A549 (cell line): ENCODE results near the gene PIGZ. TPM values are rescaled to one million over a fixed set of nuclear protein-coding genes. Genes with fewer than 3 reads are reported as not detected.

Source experiments
- ATAC-seq, 2 experiments: fragments of 200-7000 bp in 1 of 2; fragments of >200 bp in 1 of 2; cut with Nextera tagmentation in 1 of 2; cut with Tn5 transposase in 1 of 2; 3 replicates each; pipeline versions ENCODE4 v1.8.0 to v1.9.1; 2018 to 2020; ENCODE audit warnings: mild to moderate bottlenecking in 1 of 2, moderate library complexity in 1 of 2
- CTCF ChIA-PET: fragments of 300-600 bp; sonication (Branson Sonifier 250); formaldehyde crosslinking; extraction: SDS; loops from one replicate; lab custom pipeline; 2021; ENCODE audit warnings: antibody characterized with exemption, inconsistent platforms; lab: Yijun Ruan, JAX
- POLR2A ChIA-PET: fragments of 350-600 bp; formaldehyde crosslinking; extraction: SDS; loops from one replicate; lab custom pipeline; 2021; ENCODE audit warnings: antibody characterized with exemption, inconsistent platforms; lab: Yijun Ruan, JAX
- DNase-seq, 2 experiments: peaks; one replicate each; pipeline versions ENCODE4 v3.0.0 to v3.0.0-alpha.2; 2011 to 2016; ENCODE audit warnings: low read depth in 1 of 2, low spot score in 1 of 2
- FAIRE-seq: peaks from 2 replicates; lab custom pipeline; 2011; peaks lifted over from hg19 to GRCh38; lab: Jason Lieb, UNC
- H3K27ac ChIP-seq, 2 experiments: fragments of >200 bp; sonication (Bioruptor Twin); formaldehyde crosslinking; 3 replicates each; pipeline ENCODE4 v1.5.1; 2016 to 2017
- H3K4me1 ChIP-seq: fragments of >200 bp; sonication (Bioruptor Twin); formaldehyde crosslinking; 3 replicates; pipeline ENCODE4 v1.6.1; 2016
- H3K4me2 ChIP-seq: fragments of >200 bp; sonication (Bioruptor Twin); formaldehyde crosslinking; 3 replicates; pipeline ENCODE4 v1.6.1; 2016
- H3K4me3 ChIP-seq: fragments of >200 bp; sonication (Bioruptor Twin); formaldehyde crosslinking; 3 replicates; pipeline ENCODE4 v1.5.1; 2016
- H3K9me3 ChIP-seq: fragments of >200 bp; sonication (Bioruptor Twin); formaldehyde crosslinking; 3 replicates; pipeline ENCODE4 v1.6.1; 2016
- ATOH8 ChIP-seq: fragments of 250-450 bp; sonication (Bioruptor Pico); IDR thresholded peaks from 2 replicates; pipeline ENCODE4 v1.5.0; 2020; ENCODE audit warnings: low read depth, mild to moderate bottlenecking, moderate library complexity
- CHD2 ChIP-seq: fragments of 150-350 bp; IDR thresholded peaks from 2 replicates; pipeline ENCODE4 v1.6.1; 2014; ENCODE audit warnings: low read length; ENCODE audit not compliant: partially characterized antibody
- CTCF ChIP-seq: fragments of >200 bp; sonication (Bioruptor Twin); formaldehyde crosslinking; IDR thresholded peaks from 3 replicates; pipeline ENCODE4 v1.5.1; 2016
- E2F6 ChIP-seq: IDR thresholded peaks from 2 replicates; pipeline ENCODE4 v1.6.1; 2012; ENCODE audit warnings: low read depth, borderline replicate concordance
- EHF ChIP-seq: fragments of 250-450 bp; sonication (Bioruptor Pico); IDR thresholded peaks from 2 replicates; pipeline ENCODE4 v1.5.0; 2020; ENCODE audit warnings: mild to moderate bottlenecking
- EP300 ChIP-seq, 2 experiments: fragments of >200 bp; sonication (Bioruptor Twin); formaldehyde crosslinking; IDR thresholded peaks; 2 replicates in 1 of 2; 3 replicates in 1 of 2; pipeline ENCODE4 v1.6.1; 2016 to 2017
- ESRRA ChIP-seq: fragments of 150-350 bp; IDR thresholded peaks from 2 replicates; pipeline ENCODE4 v1.6.1; 2014; ENCODE audit warnings: mild to moderate bottlenecking, low read length, borderline replicate concordance
- FOSB ChIP-seq: fragments of 250-450 bp; sonication (Bioruptor Pico); IDR thresholded peaks from 2 replicates; pipeline ENCODE4 v1.5.0; 2020; ENCODE audit warnings: mild to moderate bottlenecking, moderate library complexity
- FOXS1 ChIP-seq: fragments of 250-450 bp; sonication (Bioruptor Pico); IDR thresholded peaks from 2 replicates; pipeline ENCODE4 v1.5.0; 2020; ENCODE audit warnings: mild to moderate bottlenecking, moderate library complexity
- HMGXB4 ChIP-seq: fragments of 250-450 bp; sonication (Bioruptor Pico); IDR thresholded peaks from 2 replicates; pipeline ENCODE4 v1.5.0; 2021; ENCODE audit warnings: mild to moderate bottlenecking, moderate library complexity, borderline replicate concordance
- HOXB13 ChIP-seq: fragments of 250-450 bp; sonication (Bioruptor Pico); IDR thresholded peaks from 2 replicates; pipeline ENCODE4 v1.5.0; 2020; ENCODE audit warnings: low read depth, mild to moderate bottlenecking, moderate library complexity
- HOXB5 ChIP-seq: fragments of 250-450 bp; sonication (Bioruptor Pico); IDR thresholded peaks from 2 replicates; pipeline ENCODE4 v1.5.0; 2020; ENCODE audit warnings: mild to moderate bottlenecking, moderate library complexity
- JUN ChIP-seq, 2 experiments: fragments of >200 bp; sonication (Bioruptor Twin); formaldehyde crosslinking; IDR thresholded peaks; 2 replicates in 1 of 2; 3 replicates in 1 of 2; pipeline ENCODE4 v1.6.1; 2016 to 2017
- MAFK ChIP-seq: fragments of 450-650 bp; IDR thresholded peaks from 2 replicates; pipeline ENCODE4 v1.6.1; 2014; ENCODE audit not compliant: partially characterized antibody
- MAX ChIP-seq: IDR thresholded peaks from 2 replicates; pipeline ENCODE4 v1.6.1; 2012
- MAZ ChIP-seq: fragments of 150-350 bp; IDR thresholded peaks from 2 replicates; pipeline ENCODE4 v1.6.1; 2014; ENCODE audit warnings: antibody characterized with exemption, low read depth, low read length, borderline replicate concordance
- NFE2L2 ChIP-seq: fragments of 150-350 bp; conservative IDR thresholded peaks from 2 replicates; pipeline ENCODE4 v1.6.1; 2014; ENCODE audit warnings: low read length
- RAD21 ChIP-seq, 2 experiments: fragments of >200 bp in 1 of 2; sonication (Bioruptor Twin) in 1 of 2; formaldehyde crosslinking in 1 of 2; IDR thresholded peaks in 1 of 2; conservative IDR thresholded peaks in 1 of 2; 2 replicates in 1 of 2; 3 replicates in 1 of 2; pipeline ENCODE4 v1.6.1; 2012 to 2018; ENCODE audit warnings: inconsistent platforms in 1 of 2
- RNF2 ChIP-seq: fragments of 200-600 bp; sonication (generic); IDR thresholded peaks from 2 replicates; pipeline ENCODE4 v1.6.1; 2016; ENCODE audit warnings: low read depth, mild to moderate bottlenecking, antibody characterized with exemption, moderate library complexity, borderline replicate concordance
- SMC3 ChIP-seq: fragments of >200 bp; sonication (Bioruptor Twin); formaldehyde crosslinking; IDR thresholded peaks from 3 replicates; pipeline ENCODE4 v1.6.1; 2018; ENCODE audit warnings: inconsistent platforms
- USF2 ChIP-seq: fragments of 450-650 bp; IDR thresholded peaks from 2 replicates; pipeline ENCODE4 v1.6.1; 2014; ENCODE audit warnings: antibody characterized with exemption
- ZC3H11A ChIP-seq: fragments of 450-650 bp; IDR thresholded peaks from 2 replicates; pipeline ENCODE4 v1.6.1; 2014; ENCODE audit warnings: antibody characterized with exemption, mild to moderate bottlenecking
- ZFP36 ChIP-seq: fragments of 450-650 bp; IDR thresholded peaks from 2 replicates; pipeline ENCODE4 v1.6.1; 2014; ENCODE audit warnings: borderline replicate concordance; ENCODE audit not compliant: partially characterized antibody
- WGBS: methylation state at CpG from one replicate; pipeline ENCODE4 v1.1.6; 2017; ENCODE audit errors: missing lambda C conversion rate; 5-methylcytosine and 5-hydroxymethylcytosine counted together
- polyA plus RNA-seq, 4 experiments: library from polyadenylated mRNA; depleted of rRNA in 3 of 4; stranded (reverse); fragments of >200 nt; fragmentation: RNase III in 1 of 4; extraction: RNeasy Plus Mini Kit Qiagen cat#74134 plus additional on column Dnase treatment in 1 of 4; gene quantifications; 2 replicates in 3 of 4; 3 replicates in 1 of 4; pipeline ENCODE4 v1.2.3, GENCODE V29; 2011 to 2017

PIGZ gene
- polyA plus RNA-seq, 2 of the 4 experiments (the other 2 are of a cell fraction), result 1.4 to 1.8 TPM

GRCh38 chr3:196969660-196970546 is 1.3 kb upstream of the PIGZ start:
- FAIRE-seq, result no peak
- peak; percentile 55 to 68 for DNase-seq
- Histone ChIP-seq H3K4me1 (no peaks in the 10 kb centered on the region), H3K4me2 (peak overlapping the region; percentile 91), H3K4me3 (peak overlapping the region; percentile 93), H3K27ac (peak overlapping the region; percentile 80 to 97), H3K9me3 (no peaks in the 10 kb centered on the region; the same call in 2 of the 3 replicates)
- TF ChIP-seq NFE2L2 (no peak), CTCF (peak; percentile 71), HMGXB4 (CRISPR knock-in tag) (no peak), SMC3 (peak; percentile 75), RAD21 (conservative IDR thresholded peaks at IDR 0.05 in 1 of 2, IDR thresholded peaks at IDR 0.05 in 1 of 2) (peak; percentile 45 to 72; a peak in 4 of 5 replicates), MAFK (no peak), EP300 (IDR thresholded peaks at IDR 0.05) (no peak), HOXB5 (CRISPR knock-in tag) (0 out of 2 replicates have a peak, but pooled peaks have one; percentile 57), E2F6 (peak; percentile 76), JUN (IDR thresholded peaks at IDR 0.05) (peak in 1 of 2 experiments; percentile 30; a peak in 1 of 5 replicates), USF2 (no peak), MAZ (no peak), ATOH8 (CRISPR knock-in tag) (no peak), MAX (peak; percentile 39; the same call in 1 of the 2 replicates), FOXS1 (CRISPR knock-in tag) (no peak)
- CTCF ChIA-PET, result interaction anchor here (0.6 to 2.3 kb wide), 19 partner anchors 9 to 441 kb away, joined by 3 to 17 read pairs (median 4); partner anchors contain the start of genes FBXO45 and WDR53
- whole genome bisulfite sequencing, result 26% methylated on average over 22 of the region's 100 CpGs
- ATAC-seq, result peak; percentile 85 to 93
- POLR2A ChIA-PET, result interaction anchor here (1.0 kb wide), 1 partner anchor 441 kb away, joined by 3 read pairs; no protein-coding TSS in a partner anchor

GRCh38 chr3:196969134-196969659 is 564 bp upstream of the PIGZ start:
- TF ChIP-seq FOSB (CRISPR knock-in tag) (no peak), EP300 (IDR thresholded peaks at IDR 0.05) (no peak), E2F6 (0 out of 2 replicates have a peak, but pooled peaks have one; percentile 21), EHF (CRISPR knock-in tag) (no peak), ZFP36 (no peak), ESRRA (no peak), RNF2 (0 out of 2 replicates have a peak, but pooled peaks have one; percentile 62), ZC3H11A (no peak), HOXB13 (peak; percentile 62; the same call in 1 of the 2 replicates), FOXS1 (CRISPR knock-in tag) (no peak), CHD2 (no peak), MAX (peak; percentile 40; the same call in 1 of the 2 replicates)
- Histone ChIP-seq H3K9me3 (no peaks in the 10 kb centered on the region; the same call in 2 of the 3 replicates), H3K4me1 (no peaks in the 10 kb centered on the region), H3K4me3 (peak overlapping the region; percentile 93), H3K27ac (peak overlapping the region; percentile 80 to 97), H3K4me2 (peak overlapping the region; percentile 91)
- 7% methylated on average over 3 of the region's 72 CpGs for WGBS
- ATAC-seq (peak; percentile 52 to 63), FAIRE-seq (no peak), DNase-seq (no peak)
- CTCF ChIA-PET, result interaction anchor here (0.7 to 2.3 kb wide), 19 partner anchors 10 to 440 kb away, joined by 3 to 17 read pairs (median 4); partner anchors contain the start of genes FBXO45, NCBP2 and WDR53
- POLR2A ChIA-PET, result interaction anchor here (1.0 kb wide), 1 partner anchor 440 kb away, joined by 3 read pairs; no protein-coding TSS in a partner anchor
